GM12801 (cell line): ENCODE results near the gene TNFRSF25.

Experiments used
- CTCF ChIP-seq: IDR thresholded peaks from one replicate; pipeline ENCODE4 v1.5.1; 2011; ENCODE audit warnings: control low read depth; ENCODE audit not compliant: insufficient read length; ENCODE audit errors: extremely low read depth

The TNFRSF25 gene

GRCh38 chr1:6426277-6426971, 39.5 kb downstream of the TNFRSF25 start:
- no peak for TF ChIP-seq CTCF

DNA sequence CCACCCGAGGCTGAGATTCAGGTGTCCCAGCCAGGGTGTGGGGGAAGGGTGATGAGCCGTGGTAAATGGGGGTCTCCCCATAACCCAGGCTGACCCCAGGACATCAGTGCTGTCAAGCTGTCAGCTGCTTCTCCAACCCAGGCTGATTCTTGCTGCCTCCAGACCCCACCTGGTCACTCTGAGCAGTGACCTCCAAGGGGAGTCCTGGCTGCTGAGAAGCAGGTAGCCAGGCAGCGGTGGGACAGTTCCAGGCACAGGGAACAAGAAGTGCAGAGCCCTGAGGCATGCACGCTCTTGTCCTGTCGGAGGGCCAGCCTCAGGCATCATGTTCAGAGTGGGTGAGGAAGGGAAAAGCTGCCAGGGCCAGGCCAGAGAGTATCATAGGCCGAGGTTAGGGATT, 40.3 kb downstream of the TNFRSF25 start:
- TF ChIP-seq CTCF: no peak

GRCh38 chr1:6424619-6425593, 41.1 kb downstream of the TNFRSF25 start, which contains the start of gene ESPN:
ESPN (plus strand) TSS chr1:6424776; CDS start chr1:6424956, 180 bp downstream.
- TF ChIP-seq CTCF: no peak

DNA sequence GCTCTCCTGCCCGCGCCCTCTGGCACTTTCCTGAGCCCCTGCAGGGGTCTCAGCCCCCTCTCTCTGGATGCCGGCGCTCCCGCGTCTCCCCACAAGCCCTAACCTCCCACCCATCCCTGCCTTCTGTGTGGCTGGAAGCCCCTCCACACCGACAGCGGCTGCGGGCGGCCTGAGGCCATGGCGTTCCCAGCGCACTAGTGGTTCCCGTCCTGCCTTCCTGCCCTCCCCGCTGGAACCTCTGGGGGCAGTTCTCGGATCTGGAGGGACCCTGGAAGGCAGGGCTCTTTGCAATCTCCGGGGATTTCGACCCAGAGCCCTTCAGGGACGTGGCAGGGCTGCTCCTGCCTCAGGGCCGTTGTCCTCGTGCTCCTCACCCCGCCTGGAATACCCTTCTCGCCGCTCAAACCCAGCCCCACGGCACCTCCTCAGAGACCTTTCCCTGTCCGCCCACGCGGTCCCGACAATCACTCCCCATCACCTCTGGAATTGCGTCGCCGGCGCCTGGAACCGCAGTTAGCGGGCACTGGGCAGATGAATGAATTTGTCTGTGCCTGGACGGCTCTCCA, 41.9 kb downstream of the TNFRSF25 start:
- TF ChIP-seq CTCF: no peak

- no peak for TF ChIP-seq CTCF
Measured at GRCh38 chr1:6423321-6423999, 42.5 kb downstream of the TNFRSF25 start.

GRCh38 chr1:6421266-6421665, 44.7 kb downstream of the TNFRSF25 start:
- no peak for TF ChIP-seq CTCF
